A673 (cell line): ENCODE results near the gene NDRG3.

ENCODE experiments used
- CTCF ChIP-seq: fragments of 300-800, 200-600 bp; sonication (generic); conservative IDR thresholded peaks from 2 replicates; pipeline ENCODE4 v1.5.1; 2017; ENCODE audit warnings: low read depth, mild to moderate bottlenecking, antibody characterized with exemption, low read length, moderate library complexity, mixed read lengths
- EZH2 ChIP-seq: fragments of 200-600 bp; sonication (generic); IDR thresholded peaks from 2 replicates; pipeline ENCODE4 v1.6.1; 2017; ENCODE audit warnings: borderline replicate concordance, low read depth, mild to moderate bottlenecking, mixed read lengths, antibody characterized with exemption, low read length; ENCODE audit not compliant: poor library complexity, severe bottlenecking

DNA sequence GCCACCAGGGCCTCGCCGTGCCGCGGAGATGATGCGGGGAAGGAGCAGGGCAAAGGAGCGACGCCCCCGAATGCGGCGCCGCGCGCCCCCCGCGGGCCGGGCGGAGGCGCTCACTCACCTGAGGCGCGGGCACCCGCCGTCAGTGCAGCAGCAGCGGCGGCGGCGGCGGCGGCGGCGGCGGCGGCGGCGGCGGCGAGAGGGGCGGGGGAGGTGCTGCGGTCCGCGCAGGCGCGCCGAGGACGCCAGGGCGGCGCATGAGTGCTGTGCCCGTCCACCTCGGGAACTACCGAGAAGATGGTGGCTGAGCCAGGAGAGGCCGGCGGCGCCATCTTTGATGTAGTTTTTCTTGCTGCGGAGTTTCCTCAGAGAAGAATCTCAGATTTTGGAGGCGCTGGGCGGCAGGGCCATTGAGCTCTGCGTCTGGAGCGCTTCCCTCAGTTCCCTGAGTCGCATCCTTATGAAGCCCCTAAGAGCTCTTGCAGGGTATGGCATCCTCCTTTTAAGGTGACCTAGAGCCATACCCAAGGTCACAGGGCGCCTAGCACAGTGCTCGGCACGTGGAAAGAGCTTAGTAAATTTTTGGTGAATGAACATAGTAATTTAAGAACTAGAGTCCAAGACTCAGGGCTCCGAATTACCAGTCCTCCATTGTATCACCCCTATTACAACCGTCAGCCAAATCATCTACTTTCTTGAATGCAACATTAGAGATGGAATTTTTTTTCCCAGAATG lies at the start of gene NDRG3:
- TF ChIP-seq CTCF, result no peak
- no peak for TF ChIP-seq EZH2
